Measurements from ENCODE around the gene TUBB6. TPM values are rescaled to one million over a fixed set of nuclear protein-coding genes. Genes with fewer than 3 reads are reported as not detected.
A peak's percentile ranks its signal among the peaks of the same experiment; 100 is the strongest.

The TUBB6 gene
- total and polyA plus RNA-seq, 2 of the 13 experiments (the other 11 are each of a cell fraction or from before 2014, with no cell fraction given) = 9.9 to 28.6 TPM

DNA sequence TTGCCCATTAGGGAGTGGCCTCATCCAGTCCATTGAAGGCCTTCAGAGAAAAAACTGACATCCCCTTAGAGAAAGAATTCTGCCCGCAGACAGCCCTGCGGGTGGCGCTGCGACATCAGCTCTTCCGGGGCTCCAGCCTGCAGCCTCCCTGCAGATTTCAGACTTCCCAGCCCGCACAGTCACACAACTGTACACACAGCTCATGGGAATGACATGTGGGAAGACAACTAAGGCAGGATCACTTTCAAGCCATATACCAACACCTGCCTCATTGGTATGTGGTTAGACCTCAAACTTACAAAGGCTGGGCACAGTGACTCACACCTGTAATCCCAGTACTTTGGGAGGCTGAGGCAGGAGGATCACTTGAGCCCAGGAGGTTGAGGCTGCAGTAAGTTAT, 24.8 kb upstream of the TUBB6 start:
- BruUV-seq (replicated peaks) = no TSS peak
- no peaks in the 10 kb centered on the region for H3K79me2 ChIP-seq (ENCODE audit: insufficient read depth, low read length)
- FAIRE-seq = no peak
- intact Hi-C loops (cut with micrococcal nuclease; ENCODE audit: unreplicated experiment) (loop anchor here (5.0 kb wide), 1 partner anchor 374 kb away; the partner anchor contains the start of gene SPIRE1), in situ Hi-C loops (cut with HindIII; ENCODE audit: extremely low pct_ligation_motif_present, low pct_unique_long_range_greater_than_20kb) (no loop called here)
- H3K4me3 ChIP-seq (replicated peaks in 1 of 3; ENCODE audit: insufficient read depth in 1 of 3, low read depth in 2 of 3, low read length in 3 of 3) = no peak overlapping the region
- H3K9me3 ChIP-seq (ENCODE audit: low read length) = no peaks in the 10 kb centered on the region
- WGBS (ENCODE audit: low lambda C conversion rate) = 10% methylated on average over 2 of the region's 6 CpGs
- POLR2A ChIA-PET = no interaction called here
- CTCF ChIA-PET (ENCODE audit: low intra/inter-chr PET ratio, low total read pairs) = no interaction called here
- H3K27ac ChIP-seq (ENCODE audit: extremely low read length, insufficient read depth, low read length) = no peak overlapping the region
- peaks cover 33% of the 10 kb centered on the region for H3K4me1 ChIP-seq (ENCODE audit: insufficient read depth, low read length)
- no peaks in the 10 kb centered on the region for H3K36me3 ChIP-seq (replicated peaks in 1 of 2; ENCODE audit: control insufficient read depth in 1 of 2, insufficient read depth in 2 of 2, low read length in 2 of 2)
- no peak overlapping the region for H3K9ac ChIP-seq (ENCODE audit: insufficient read depth, low read depth, low read length)
- ATAC-seq = no peak
- no peak overlapping the region for H2AFZ ChIP-seq (ENCODE audit: low read length)
- DNase-seq (ENCODE audit: low spot score) = peak; percentile 29
- TF ChIP-seq ZNF670 (CRISPR knock-in tag; IDR thresholded peaks at IDR 0.05; ENCODE audit: borderline replicate concordance) (no peak), ZNF234 (CRISPR knock-in tag; conservative IDR thresholded peaks at IDR 0.05) (no peak), ZNF770 (CRISPR knock-in tag; IDR thresholded peaks at IDR 0.05) (peak; percentile 52; the same call in 1 of the 2 replicates), ZNF513 (CRISPR knock-in tag; conservative IDR thresholded peaks at IDR 0.05) (no peak), HDAC1 (CRISPR knock-in tag; IDR thresholded peaks at IDR 0.05) (no peak), GLMP (CRISPR knock-in tag; IDR thresholded peaks at IDR 0.05; ENCODE audit: borderline replicate concordance) (no peak), EEA1 (CRISPR knock-in tag; IDR thresholded peaks at IDR 0.05; ENCODE audit: borderline replicate concordance) (no peak), STAG1 (CRISPR knock-in tag; IDR thresholded peaks at IDR 0.05) (peak; percentile 49), ZNF564 (CRISPR knock-in tag; IDR thresholded peaks at IDR 0.05) (no peak), ZNF577 (CRISPR knock-in tag; IDR thresholded peaks at IDR 0.05; ENCODE audit: borderline replicate concordance, low read depth) (no peak), RELA (CRISPR knock-in tag; IDR thresholded peaks at IDR 0.05) (no peak), RAD21 (CRISPR knock-in tag; IDR thresholded peaks at IDR 0.05) (peak; percentile 12; the same call in 1 of the 2 replicates), MLX (CRISPR knock-in tag; IDR thresholded peaks at IDR 0.05) (no peak), CTCF (CRISPR knock-in tag; IDR thresholded peaks at IDR 0.05) (peak; percentile 59), ZFP36L2 (CRISPR knock-in tag; IDR thresholded peaks at IDR 0.05) (no peak)
- H3K4me2 ChIP-seq (ENCODE audit: low read depth, low read length) = no peak overlapping the region
- H3K27me3 ChIP-seq (ENCODE audit: control insufficient read depth in 1 of 2, insufficient read depth in 2 of 2, low read length in 2 of 2) = peaks cover 0 to 13% of the 10 kb centered on the region in 2 experiments; a peak in 2 of 5 replicates
- no peaks in the 10 kb centered on the region for H4K20me1 ChIP-seq (ENCODE audit: insufficient read depth, low read length)

Data from HepG2 (cell line).